OCI-LY7 (cell line): Measurements from ENCODE around the gene NIPAL1. TPM values are rescaled to one million over a fixed set of nuclear protein-coding genes. Genes with fewer than 3 reads are reported as not detected.

ENCODE experiments used
- BruUV-seq: library from RNA; stranded (reverse); fragments of 400-500 nt; replicated peaks from 2 replicates; lab custom pipeline; 2021; lab: Mats Ljungman, UMichigan
- CTCF ChIA-PET: fragments of 300-600 bp; sonication (Branson Sonifier 250); formaldehyde crosslinking; loops from one replicate; lab custom pipeline; 2022; ENCODE audit warnings: antibody characterized with exemption; ENCODE audit not compliant: unreplicated experiment; lab: Charles Lee
- POLR2A ChIA-PET: fragments of 300-600 bp; sonication (Branson Sonifier 250); formaldehyde crosslinking; loops from one replicate; lab custom pipeline; 2022; ENCODE audit warnings: antibody characterized with exemption; lab: Charles Lee
- DNase-seq: peaks from one replicate; pipeline ENCODE4 v3.0.0-alpha.2; 2015; ENCODE audit warnings: low spot score
- H2AFZ ChIP-seq: fragments of 200-600 bp; sonication (generic), shearing (Covaris generic); 2 replicates; pipeline ENCODE4 v1.6.1; 2014; ENCODE audit warnings: mild to moderate bottlenecking, antibody characterized with exemption, low read length, moderate library complexity
- H3K27ac ChIP-seq: fragments of 200-600 bp; sonication (generic); 2 replicates; pipeline ENCODE4 v1.5.1; 2014; ENCODE audit warnings: mixed run types, low read depth, mild to moderate bottlenecking, moderate library complexity, low read length, inconsistent platforms; ENCODE audit not compliant: poor library complexity, severe bottlenecking
- H3K36me3 ChIP-seq: fragments of 200-600 bp; sonication (generic); 2 replicates; pipeline ENCODE4 v1.6.1; 2014; ENCODE audit warnings: mild to moderate bottlenecking, antibody characterized with exemption, low read length, moderate library complexity, mixed read lengths; ENCODE audit not compliant: insufficient read depth
- H3K4me1 ChIP-seq: fragments of 200-600 bp; sonication (generic); 2 replicates; pipeline ENCODE4 v1.5.1; 2014; ENCODE audit warnings: mild to moderate bottlenecking, low read length; ENCODE audit not compliant: insufficient read depth, poor library complexity, severe bottlenecking
- H3K4me2 ChIP-seq: fragments of 200-600 bp; sonication (generic); 2 replicates; pipeline ENCODE4 v1.6.1; 2014; ENCODE audit warnings: mild to moderate bottlenecking, low read length
- H3K4me3 ChIP-seq: fragments of 200-600 bp; sonication (generic); 2 replicates; pipeline ENCODE4 v1.5.1; 2014; ENCODE audit warnings: mild to moderate bottlenecking, low read depth, low read length; ENCODE audit not compliant: poor library complexity, severe bottlenecking
- H3K79me2 ChIP-seq: fragments of 200-600 bp; sonication (generic); 2 replicates; pipeline ENCODE4 v1.6.1; 2016; ENCODE audit warnings: low read depth, mild to moderate bottlenecking, low read length, moderate library complexity, mixed read lengths; ENCODE audit not compliant: insufficient read depth
- H3K9me2 ChIP-seq: fragments of 200-600 bp; sonication (generic); 2 replicates; pipeline ENCODE4 v1.6.1; 2016; ENCODE audit warnings: mild to moderate bottlenecking, low read length, mixed read lengths; ENCODE audit not compliant: insufficient read depth
- H3K9me3 ChIP-seq: fragments of 200-600 bp; sonication (generic); 2 replicates; pipeline ENCODE4 v1.6.1; 2014; ENCODE audit warnings: mild to moderate bottlenecking, mixed run types, low read length, mixed read lengths
- H4K20me1 ChIP-seq: fragments of 200-600 bp; sonication (generic); 2 replicates; pipeline ENCODE4 v1.6.1; 2014; ENCODE audit warnings: mild to moderate bottlenecking, antibody characterized with exemption, low read length, moderate library complexity, mixed read lengths; ENCODE audit not compliant: insufficient read depth
- EZH2phosphoT487 ChIP-seq: fragments of 200-600 bp; sonication (generic); IDR thresholded peaks from 2 replicates; pipeline ENCODE4 v1.6.1; 2018; ENCODE audit warnings: low read depth, borderline replicate concordance, mild to moderate bottlenecking, mixed run types, antibody characterized with exemption, low read length, moderate library complexity, mixed read lengths
- intact Hi-C: fragments of 100-400 bp; cut with micrococcal nuclease; formaldehyde crosslinking; loops from one replicate; pipeline ENCODE4 v1.10.0; 2022; ENCODE audit not compliant: unreplicated experiment
- total RNA-seq, 2 experiments: library from RNA; depleted of rRNA in 1 of 2; stranded (reverse); fragments of >200 nt in 1 of 2; shearing (Covaris generic) in 1 of 2; gene quantifications; 2 replicates each; pipeline ENCODE4 v1.2.3, GENCODE V29; 2014 to 2022
- TF ChIP-seq, protein P1 (sequence below): fragments of 200-600 bp; sonication (generic); conservative IDR thresholded peaks from 2 replicates; pipeline ENCODE4 v1.5.1; 2014; ENCODE audit warnings: mild to moderate bottlenecking, antibody characterized with exemption, low read length, moderate library complexity, mixed read lengths

NIPAL1 gene
- total RNA-seq, 2 experiments from 2014 or later: 0.28 to 1.9 TPM

DNA sequence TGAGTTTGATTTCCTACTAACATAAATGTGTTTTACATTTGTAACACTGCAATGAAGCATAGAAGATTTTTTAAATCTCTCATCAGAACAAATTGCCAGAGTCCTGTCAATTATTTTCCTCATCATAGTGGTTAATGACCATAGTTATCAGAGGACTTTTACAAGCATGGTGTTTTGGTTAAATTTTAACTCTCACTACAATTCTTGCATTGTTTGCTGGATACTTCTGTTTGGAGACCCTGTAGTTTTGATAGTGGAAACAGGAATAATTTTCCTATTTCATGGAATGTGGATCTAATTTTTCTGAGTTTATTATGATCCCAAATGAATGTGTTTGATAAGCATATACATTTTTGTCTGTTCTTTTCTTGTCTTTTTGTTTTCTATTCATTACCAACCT, 16.8 kb downstream of the NIPAL1 start:
- H3K9me2 ChIP-seq: no peaks in the 10 kb centered on the region
- H4K20me1 ChIP-seq: no peaks in the 10 kb centered on the region
- no peaks in the 10 kb centered on the region; the same call in 1 of the 2 replicates for H3K9me3 ChIP-seq
- intact Hi-C loops: loop anchor here (2.0 to 10.0 kb wide), 3 partner anchors 13 to 549 kb away; partner anchors contain the start of genes ATP10D and SLAIN2
- no peak overlapping the region for H3K27ac ChIP-seq
- H3K4me1 ChIP-seq: peaks cover 71% of the 10 kb centered on the region
- ChIA-PET CTCF (interaction anchor here (2.1 to 2.2 kb wide), 2 partner anchors 13 to 16 kb away, joined by 8 to 23 read pairs; no protein-coding TSS in a partner anchor), POLR2A (interaction anchor here (1.0 to 11.9 kb wide), 5 partner anchors 9 to 39 kb away, joined by 3 to 194 read pairs (median 6); no protein-coding TSS in a partner anchor)
- TF ChIP-seq, protein P1, sequence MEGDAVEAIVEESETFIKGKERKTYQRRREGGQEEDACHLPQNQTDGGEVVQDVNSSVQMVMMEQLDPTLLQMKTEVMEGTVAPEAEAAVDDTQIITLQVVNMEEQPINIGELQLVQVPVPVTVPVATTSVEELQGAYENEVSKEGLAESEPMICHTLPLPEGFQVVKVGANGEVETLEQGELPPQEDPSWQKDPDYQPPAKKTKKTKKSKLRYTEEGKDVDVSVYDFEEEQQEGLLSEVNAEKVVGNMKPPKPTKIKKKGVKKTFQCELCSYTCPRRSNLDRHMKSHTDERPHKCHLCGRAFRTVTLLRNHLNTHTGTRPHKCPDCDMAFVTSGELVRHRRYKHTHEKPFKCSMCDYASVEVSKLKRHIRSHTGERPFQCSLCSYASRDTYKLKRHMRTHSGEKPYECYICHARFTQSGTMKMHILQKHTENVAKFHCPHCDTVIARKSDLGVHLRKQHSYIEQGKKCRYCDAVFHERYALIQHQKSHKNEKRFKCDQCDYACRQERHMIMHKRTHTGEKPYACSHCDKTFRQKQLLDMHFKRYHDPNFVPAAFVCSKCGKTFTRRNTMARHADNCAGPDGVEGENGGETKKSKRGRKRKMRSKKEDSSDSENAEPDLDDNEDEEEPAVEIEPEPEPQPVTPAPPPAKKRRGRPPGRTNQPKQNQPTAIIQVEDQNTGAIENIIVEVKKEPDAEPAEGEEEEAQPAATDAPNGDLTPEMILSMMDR: no peak
- no peak for TF ChIP-seq EZH2phosphoT487
- H3K79me2 ChIP-seq: no peaks in the 10 kb centered on the region
- no peak overlapping the region for H3K4me3 ChIP-seq
- no TSS peak for BruUV-seq
- no peak for DNase-seq
- no peak overlapping the region for H2AFZ ChIP-seq
- H3K36me3 ChIP-seq: 0 out of 2 replicates have a peak, but pooled peaks cover 6% of the 10 kb centered on the region
- no peak overlapping the region for H3K4me2 ChIP-seq

DNA sequence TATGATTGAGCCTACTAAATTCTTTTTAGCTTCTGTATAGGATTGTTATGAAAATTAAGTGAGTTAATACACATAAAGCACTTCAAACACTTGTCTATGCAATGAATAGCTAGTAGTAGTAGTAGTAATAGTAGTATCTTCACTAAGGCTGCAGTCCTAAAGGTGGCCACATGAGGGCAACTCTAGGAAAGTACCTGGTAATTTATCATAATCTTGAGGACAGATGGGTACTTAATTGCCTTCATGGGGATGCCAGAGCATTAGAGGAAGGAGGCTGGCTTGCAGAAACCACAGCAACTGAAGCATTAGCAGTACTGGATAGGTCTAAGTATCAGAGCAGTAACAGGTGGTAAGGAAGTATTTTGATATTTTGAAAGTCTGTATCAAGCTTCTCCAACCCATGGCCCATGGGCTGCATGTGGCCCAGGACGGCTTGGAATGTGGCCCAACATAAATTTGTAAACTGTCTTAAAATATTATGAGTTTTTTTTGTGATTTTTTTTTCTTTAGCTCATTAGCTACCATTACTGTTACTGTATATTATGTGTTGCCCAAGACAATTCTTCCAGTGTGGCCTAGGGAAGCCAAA, 17.3 kb downstream of the NIPAL1 start:
- peaks cover 71% of the 10 kb centered on the region for H3K4me1 ChIP-seq
- ChIA-PET CTCF (interaction anchor here (2.1 to 2.2 kb wide), 2 partner anchors 13 to 16 kb away, joined by 8 to 23 read pairs; no protein-coding TSS in a partner anchor), POLR2A (interaction anchor here (0.5 to 11.9 kb wide), 11 partner anchors 8 to 817 kb away, joined by 3 to 194 read pairs (median 4); no protein-coding TSS in a partner anchor)
- no peak overlapping the region; the same call in 1 of the 2 replicates for H2AFZ ChIP-seq
- no peaks in the 10 kb centered on the region for H4K20me1 ChIP-seq
- BruUV-seq: no TSS peak
- no peak for TF ChIP-seq EZH2phosphoT487
- TF ChIP-seq, protein P1: peak; percentile 88
- intact Hi-C loops: loop anchor here (2.0 to 10.0 kb wide), 4 partner anchors 13 to 549 kb away; partner anchors contain the start of genes ATP10D and SLAIN2
- 0 out of 2 replicates have a peak, but pooled peaks cover 6% of the 10 kb centered on the region for H3K36me3 ChIP-seq
- no peak overlapping the region for H3K4me3 ChIP-seq
- no peaks in the 10 kb centered on the region; the same call in 1 of the 2 replicates for H3K9me3 ChIP-seq
- no peaks in the 10 kb centered on the region for H3K79me2 ChIP-seq
- no peaks in the 10 kb centered on the region for H3K9me2 ChIP-seq
- no peak overlapping the region for H3K4me2 ChIP-seq
- peak; percentile 79 for DNase-seq
- H3K27ac ChIP-seq: peak overlapping the region; percentile 7
